A549 treated with AZD9567 at 1 μM for 4 hours (cell line): Measurements from ENCODE around the gene TCF23. TPM values are rescaled to one million over a fixed set of nuclear protein-coding genes. Genes with fewer than 3 reads are reported as not detected.

Experiments
- total RNA-seq: library from RNA; stranded (reverse); fragments of 200-300 nt; extraction: Qiagen RNA extraction; gene quantifications from 5 replicates; pipeline ENCODE4 v1.2.3, GENCODE V29; 2022; ENCODE audit not compliant: insufficient read depth

TCF23 gene
- total RNA-seq: not detected in 5 replicates

DNA sequence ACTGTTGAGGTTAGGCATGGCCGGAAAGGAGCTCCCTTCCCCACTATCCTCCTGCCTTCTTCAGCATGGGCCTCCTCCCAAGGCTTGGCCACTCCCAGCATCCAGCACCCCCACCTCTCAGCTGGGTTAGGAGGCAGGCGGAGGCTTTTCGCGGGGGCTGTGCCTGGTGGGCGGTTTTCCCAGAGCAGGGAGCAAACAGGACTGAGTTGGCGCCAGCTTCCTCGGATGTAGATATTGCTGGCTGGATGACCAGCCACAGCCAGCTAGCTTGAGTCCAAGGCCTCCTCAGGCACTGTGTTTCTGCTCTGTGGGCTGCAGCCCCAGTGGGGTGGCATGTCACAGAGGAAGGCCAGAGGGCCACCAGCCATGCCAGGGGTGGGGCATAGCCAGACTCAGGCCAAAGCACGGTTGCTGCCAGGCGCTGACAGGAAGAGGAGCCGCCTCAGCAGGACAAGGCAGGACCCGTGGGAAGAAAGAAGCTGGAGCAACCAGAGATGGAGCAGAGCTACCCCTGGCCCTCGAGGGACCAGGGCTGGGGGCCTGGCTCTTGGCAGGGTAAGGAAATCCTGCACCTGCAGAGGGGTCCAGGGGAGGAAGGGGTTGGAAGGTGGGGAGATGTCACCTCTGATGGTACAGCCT is at the start of gene TCF23:
Gene TCF23, plus strand, starts transcription at position 204 of the 639 bp plus-strand sequence. Its CDS starts 130 bp downstream, at position 334.

DNA sequence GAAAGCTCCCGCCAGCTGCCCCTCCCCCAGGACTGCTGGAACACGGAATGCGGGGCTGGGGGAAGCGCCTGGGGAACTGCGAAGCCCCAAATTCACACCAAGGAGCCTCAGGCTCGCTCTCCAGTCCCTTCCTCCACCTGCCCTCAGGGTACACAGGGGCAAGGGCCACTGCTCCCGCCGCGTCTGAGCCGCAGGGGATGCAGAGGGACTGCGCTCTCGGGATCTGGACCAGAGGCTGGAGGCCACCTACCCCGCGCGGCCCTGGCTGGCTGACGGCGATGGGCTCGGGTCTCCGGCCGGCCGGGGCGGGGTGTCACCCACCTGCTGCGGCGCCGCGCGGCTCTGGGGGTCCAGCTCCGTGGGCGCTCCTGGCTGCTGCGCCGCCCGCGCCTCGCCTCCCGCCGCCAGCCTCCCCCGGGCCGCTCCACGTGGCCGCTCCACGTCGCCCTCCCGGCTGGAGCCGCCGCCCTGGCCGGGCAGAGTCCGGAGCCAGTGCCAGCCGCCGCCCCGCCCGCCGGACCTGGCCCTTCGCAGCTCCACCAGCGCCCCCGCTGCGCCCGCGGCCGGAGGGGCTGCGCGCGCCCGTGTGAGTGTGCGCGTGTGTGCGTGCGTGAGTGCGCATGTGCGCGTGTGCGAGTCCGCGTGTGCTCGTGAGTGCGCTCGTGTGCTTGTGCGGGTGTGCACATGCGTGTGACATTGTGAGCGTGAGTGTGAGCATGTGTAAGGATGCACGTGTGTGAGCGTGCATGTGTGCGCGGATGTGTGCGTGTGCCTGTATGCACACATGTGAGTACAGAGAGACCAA is 30.1 kb upstream of the TCF23 start, which contains the start of gene CGREF1:
Gene CGREF1, minus strand, starts transcription at position 604 of the 805 bp plus-strand sequence. CDS start 14,762 bp downstream, outside the sequence.

DNA sequence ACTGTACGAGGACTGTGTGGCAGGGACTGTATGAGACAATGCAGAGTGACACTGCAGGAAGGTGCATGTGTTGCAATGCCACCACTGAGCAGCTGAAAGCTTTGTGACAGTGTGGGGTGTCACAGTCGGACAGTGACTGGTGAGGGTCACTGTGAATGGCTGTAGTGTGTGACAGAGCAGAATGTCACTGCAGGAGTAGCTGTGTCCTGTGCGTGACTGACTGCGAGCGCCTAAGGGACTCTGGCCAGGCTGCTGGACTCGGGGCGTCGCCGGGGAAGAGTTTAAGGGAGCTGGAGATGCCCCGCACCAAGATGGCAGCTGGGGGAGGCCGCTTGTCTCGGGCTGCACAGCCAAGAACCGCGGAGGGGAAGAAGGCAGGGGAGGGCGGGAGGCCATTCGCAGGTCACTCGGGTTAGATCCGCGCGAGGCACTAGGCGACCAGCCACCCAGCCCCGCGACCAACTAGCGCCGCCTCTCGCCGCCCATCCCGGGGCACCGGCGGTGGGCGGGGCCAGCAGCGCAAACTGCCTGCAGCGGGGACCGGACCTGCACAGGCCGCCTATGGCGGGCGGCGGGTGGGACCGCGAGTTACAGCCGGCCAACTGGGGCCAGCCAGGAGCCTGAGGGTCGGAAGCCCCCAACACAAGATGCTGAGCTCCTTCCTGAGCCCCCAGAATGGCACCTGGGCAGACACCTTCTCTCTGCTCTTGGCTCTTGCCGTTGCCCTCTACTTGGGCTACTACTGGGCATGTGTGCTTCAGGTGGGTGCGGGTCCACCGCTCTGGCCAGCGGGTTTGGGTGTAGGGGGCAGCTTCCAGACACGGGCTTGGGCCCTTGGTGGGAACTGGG is 25.3 kb upstream of the TCF23 start, which contains the start of gene ABHD1:
Gene ABHD1, plus strand, starts transcription at position 514 of the 849 bp plus-strand sequence. Its CDS starts 134 bp downstream, at position 648.

DNA sequence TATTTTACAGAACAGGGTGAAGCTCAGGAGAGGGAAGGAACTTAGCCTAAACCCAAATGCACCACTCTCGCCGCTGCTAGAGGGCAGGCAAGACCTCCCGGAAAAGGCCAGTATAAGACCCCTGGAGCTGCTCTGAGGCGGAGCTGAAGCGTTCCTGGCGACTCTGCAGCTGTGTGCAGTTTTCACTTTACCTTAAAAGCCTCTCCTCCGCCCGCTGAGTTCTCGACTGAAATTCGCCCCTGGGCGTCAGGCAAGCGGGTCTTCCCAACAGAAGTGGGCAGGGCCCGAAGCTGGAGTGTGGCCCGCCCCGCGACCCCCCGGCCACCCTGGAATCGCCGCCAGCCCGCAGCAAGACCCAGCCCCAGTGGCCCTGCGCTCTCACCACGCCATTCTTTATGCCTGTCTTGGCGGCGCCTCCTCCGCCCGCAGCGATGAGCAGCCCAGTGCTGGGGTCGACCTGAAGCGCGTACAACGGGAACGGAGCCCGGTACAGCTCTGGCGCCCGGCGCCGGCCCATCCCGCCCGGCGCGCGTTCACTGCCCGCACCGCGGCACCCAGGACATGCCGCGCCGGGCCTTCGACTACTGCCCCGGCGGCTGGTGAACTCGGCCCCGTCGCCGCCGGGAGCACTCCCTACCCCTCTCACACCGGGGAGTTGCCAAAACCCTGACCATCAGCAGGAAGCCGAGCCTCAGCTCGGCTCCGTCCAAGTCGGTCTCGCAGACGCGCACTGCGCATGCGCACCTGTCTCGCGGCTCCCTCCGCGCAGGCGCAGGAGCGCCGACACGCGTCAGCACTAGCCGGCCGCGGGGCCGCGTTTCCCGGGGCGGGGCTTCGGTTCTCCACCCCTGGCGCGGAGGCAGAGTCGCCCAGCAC is 14.7 kb upstream of the TCF23 start, which contains the start of gene PREB:
Gene PREB, minus strand, starts transcription at position 732 of the 876 bp plus-strand sequence. Its CDS starts 215 bp downstream, at position 517.

DNA sequence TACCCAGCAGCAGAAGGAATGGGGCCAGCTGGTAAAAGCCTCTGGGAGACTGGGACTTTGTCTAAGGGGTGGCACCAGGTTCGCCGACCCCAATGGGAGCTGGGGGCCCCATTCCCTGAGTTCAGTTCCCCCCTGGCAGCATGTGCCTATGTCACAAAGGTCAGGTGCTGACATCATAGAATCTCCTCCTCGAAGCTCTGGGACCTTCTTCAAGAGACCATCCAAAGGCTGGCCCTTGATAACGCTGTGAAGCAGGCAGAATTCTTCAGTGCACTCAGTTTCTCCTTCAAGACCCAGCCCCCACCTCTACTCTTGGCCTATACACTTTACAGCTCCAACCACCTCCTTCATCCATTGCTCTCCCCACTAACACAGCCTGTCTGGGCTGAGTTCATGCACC is 9.5 kb upstream of the TCF23 start, which contains the start of gene PRR30:
Gene PRR30, minus strand, starts transcription at position 101 of the 400 bp plus-strand sequence. CDS start 1,081 bp downstream, outside the sequence.

Other genes with a start within 250 kb of the TCF23 start
- 11.0 to 12.0 TPM (median 11.8 TPM) in 5 replicates for gene MAPRE3, start 178.4 kb upstream of the TCF23 start, total RNA-seq
- gene TMEM214, start 116.0 kb upstream of the TCF23 start, total RNA-seq: 64.9 to 70.0 TPM (median 66.6 TPM) in 5 replicates
- 25.3 to 37.3 TPM (median 27.1 TPM) in 5 replicates for gene AGBL5, start 97.3 kb upstream of the TCF23 start, total RNA-seq
- gene OST4, start 77.3 kb upstream of the TCF23 start, total RNA-seq: 534 to 634 TPM (median 555 TPM) in 5 replicates
- gene EMILIN1, start 70.4 kb upstream of the TCF23 start, total RNA-seq: 0.35 to 0.57 TPM (median 0.46 TPM) in 4 of 5 replicates, not detected in the other
- gene KHK, start 62.2 kb upstream of the TCF23 start, total RNA-seq: 8.2 to 11.8 TPM (median 10.4 TPM) in 5 replicates
- 6.1 to 8.7 TPM (median 7.9 TPM) in 5 replicates for gene CGREF1, start 29.9 kb upstream of the TCF23 start, total RNA-seq
- 0.98 to 1.5 TPM (median 1.2 TPM) in 4 of 5 replicates, not detected in the other for gene ABHD1, start 25.2 kb upstream of the TCF23 start, total RNA-seq
- 55.1 to 67.4 TPM (median 61.0 TPM) in 5 replicates for gene PREB, start 14.4 kb upstream of the TCF23 start, total RNA-seq
- not detected in 5 replicates for gene PRR30, start 9.6 kb upstream of the TCF23 start, total RNA-seq
- gene ATRAID, start 63.0 kb downstream of the TCF23 start, total RNA-seq: 166 to 218 TPM (median 213 TPM) in 5 replicates
- 63.5 to 78.6 TPM (median 67.4 TPM) in 5 replicates for gene SLC5A6, start 63.3 kb downstream of the TCF23 start, total RNA-seq
- gene CAD, start 68.4 kb downstream of the TCF23 start, total RNA-seq: 59.2 to 74.0 TPM (median 63.1 TPM) in 5 replicates
- 4.2 to 9.5 TPM (median 4.2 TPM) in 5 replicates for gene SLC30A3, start 114.0 kb downstream of the TCF23 start, total RNA-seq
- not detected in 5 replicates for gene DNAJC5G, start 126.4 kb downstream of the TCF23 start, total RNA-seq
- 0.40 to 0.74 TPM (median 0.46 TPM) in 4 of 5 replicates, not detected in the other for gene TRIM54, start 133.4 kb downstream of the TCF23 start, total RNA-seq
- 1.8 to 2.9 TPM (median 2.0 TPM) in 4 of 5 replicates, not detected in the other for gene UCN, start 159.4 kb downstream of the TCF23 start, total RNA-seq
- gene MPV17, start 174.1 kb downstream of the TCF23 start, total RNA-seq: 64.5 to 91.0 TPM (median 82.5 TPM) in 5 replicates
- 54.5 to 59.0 TPM (median 57.4 TPM) in 5 replicates for gene GTF3C2, start 207.8 kb downstream of the TCF23 start, total RNA-seq
- 42.9 to 63.8 TPM (median 59.4 TPM) in 5 replicates for gene EIF2B4, start 221.3 kb downstream of the TCF23 start, total RNA-seq
- gene SNX17, start 221.6 kb downstream of the TCF23 start, total RNA-seq: 138 to 151 TPM (median 144 TPM) in 5 replicates
- 9.2 to 14.1 TPM (median 14.0 TPM) in 5 replicates for gene ZNF513, start 231.7 kb downstream of the TCF23 start, total RNA-seq